Measurements from ENCODE around the gene TTN.

The TTN gene
- total RNA-seq, result 35.0 to 52.1 reads per million in 2 donors

DNA sequence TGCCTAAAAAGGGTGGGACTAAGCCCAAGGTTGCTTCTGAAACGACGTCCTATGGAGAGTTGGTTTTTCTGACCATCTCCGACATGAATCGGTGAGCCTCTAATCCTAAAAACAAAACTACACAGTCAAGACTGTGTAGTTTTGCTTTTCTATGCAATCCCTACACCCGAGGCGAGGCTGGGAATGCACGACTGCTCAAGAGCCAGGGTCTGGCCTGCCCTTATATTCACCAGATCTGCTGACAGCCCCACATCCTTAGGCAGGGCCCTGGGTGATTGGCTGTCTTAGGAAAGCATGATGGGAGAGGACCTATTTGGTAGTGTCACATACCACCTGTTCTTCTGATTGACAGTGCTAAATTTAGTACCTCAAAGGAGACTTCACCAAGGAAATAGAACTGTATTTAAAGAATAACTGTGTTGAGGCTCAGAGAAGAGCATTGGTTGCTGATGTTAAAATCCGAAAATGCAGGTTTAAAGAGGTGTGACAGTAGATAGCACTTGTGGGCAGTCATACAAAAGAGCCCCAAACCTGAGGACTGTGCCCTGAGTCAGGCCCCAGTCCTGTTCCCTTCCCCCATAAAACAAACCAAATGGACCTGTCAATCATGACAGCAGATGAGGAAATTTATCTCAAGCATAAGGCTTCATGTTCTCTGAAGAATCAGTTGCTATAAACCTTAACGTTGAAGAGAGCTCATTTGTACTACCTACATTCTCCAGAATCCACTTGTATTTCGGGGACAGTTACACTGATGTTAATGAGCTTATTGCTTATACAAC is at the start of gene TTN:
Gene TTN, minus strand, starts transcription at position 197 of the 782 bp plus-strand sequence. CDS start 2,781 bp downstream, outside the sequence.
- DNase-seq, result no peak

DNA sequence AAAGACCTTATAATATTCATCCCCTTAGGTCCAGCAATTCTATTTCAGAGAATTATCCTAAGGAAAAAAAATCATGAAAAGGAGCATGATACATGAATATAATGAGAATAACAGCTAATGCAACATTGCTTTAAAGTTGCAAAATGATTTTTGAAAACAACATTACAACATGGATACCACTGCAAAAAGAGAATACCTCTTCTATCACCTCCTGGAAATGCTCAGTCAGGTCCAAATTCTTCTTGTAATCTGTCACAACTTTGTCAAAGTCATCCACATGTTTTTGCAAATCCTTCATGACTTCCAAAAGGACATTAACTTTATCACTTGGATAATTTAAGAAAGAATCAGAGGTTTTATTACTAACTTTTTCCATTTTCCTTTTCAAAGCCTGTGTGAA is 47.9 kb upstream of the TTN start:
- no peak for DNase-seq

DNA sequence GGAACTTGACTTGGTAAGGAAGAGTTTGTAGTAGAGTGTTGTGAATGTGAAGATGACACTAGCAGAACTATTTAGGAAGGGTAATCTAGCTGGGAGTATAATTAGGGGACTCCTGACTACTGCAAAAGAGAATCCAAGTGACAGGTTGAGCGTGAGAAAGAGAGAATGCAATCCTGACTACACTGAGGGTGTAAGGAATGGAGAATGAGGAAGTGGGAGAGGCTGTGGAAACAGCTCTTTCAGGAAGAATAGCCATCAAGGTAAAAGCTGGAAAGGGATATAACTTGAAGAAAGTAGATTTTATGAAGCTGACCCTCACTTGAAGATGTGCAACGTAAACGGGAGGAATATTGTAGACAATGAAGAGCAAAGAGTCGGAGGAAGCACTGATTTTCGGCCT is 41.1 kb upstream of the TTN start:
- DNase-seq, result no peak

GRCh38 chr2:178846458-178846802 is 39.2 kb upstream of the TTN start:
- DNase-seq, result no peak

GRCh38 chr2:178845566-178846457 is 38.6 kb upstream of the TTN start:
- DNase-seq, result no peak

- no peak for DNase-seq
Measured at GRCh38 chr2:178844701-178845100, 37.5 kb upstream of the TTN start.

- DNase-seq, result no peak
Measured at GRCh38 chr2:178844269-178844668, 37.0 kb upstream of the TTN start.

DNA sequence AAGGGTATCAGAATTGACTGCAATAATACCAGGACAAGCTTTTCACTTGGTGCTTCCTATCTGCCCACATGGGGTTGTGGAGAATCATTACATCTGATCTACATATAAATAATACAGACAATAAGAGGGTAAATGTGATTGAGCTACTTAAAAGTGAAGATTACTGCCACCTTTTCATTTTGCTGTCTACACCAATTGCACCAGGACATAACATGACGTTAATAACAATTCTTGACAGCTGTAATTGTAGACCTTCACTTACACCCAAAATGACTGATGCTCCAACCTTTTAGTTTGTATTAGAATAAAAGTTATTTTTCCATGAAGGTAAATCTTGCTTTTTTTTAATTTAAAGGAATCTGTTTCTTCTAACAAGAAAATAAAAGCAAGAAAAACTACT is 36.5 kb upstream of the TTN start:
- DNase-seq, result no peak

DNA sequence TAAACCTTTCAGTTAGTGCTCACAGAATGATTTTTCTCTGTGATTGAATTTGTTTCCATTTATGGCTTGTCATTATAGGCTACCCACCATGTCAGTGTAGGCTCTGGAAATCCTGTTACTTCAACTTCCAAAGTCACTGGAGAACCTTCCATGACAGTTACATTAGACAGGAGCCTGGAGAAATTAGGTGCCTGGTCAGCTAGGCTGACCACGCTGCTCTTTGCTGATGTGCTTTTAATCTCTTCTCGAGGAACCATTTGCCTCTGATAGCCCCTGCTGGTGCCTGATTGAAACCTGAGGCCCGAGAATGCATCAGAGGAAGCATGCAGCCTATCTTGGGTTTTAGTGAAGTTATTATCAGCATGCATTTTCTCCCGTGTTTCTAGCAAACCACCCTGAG is 29.6 kb upstream of the TTN start:
- no peak for DNase-seq

- DNase-seq, result no peak
Measured at GRCh38 chr2:178834086-178834485, 26.9 kb upstream of the TTN start.

GRCh38 chr2:178833382-178833781 is 26.2 kb upstream of the TTN start:
- DNase-seq, result no peak

DNA sequence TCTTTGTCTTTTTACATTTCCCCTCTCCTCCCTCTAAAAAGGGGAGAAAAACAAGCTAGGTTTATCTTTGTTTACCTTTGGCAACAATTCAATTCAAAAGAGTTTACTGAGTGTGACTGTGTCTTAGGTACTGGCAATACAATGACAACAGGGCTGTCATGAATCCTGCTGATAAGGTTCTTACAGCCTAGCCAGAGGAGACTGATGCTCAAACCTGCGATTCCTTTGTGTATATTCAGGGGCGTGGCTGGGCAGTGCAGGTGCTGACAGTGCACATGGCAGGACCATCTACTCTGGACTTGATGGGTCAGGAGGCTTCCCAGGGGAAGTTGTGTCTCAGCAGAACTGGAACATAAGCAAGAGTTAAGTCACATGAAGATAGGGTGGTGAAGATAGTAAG is 23.2 kb upstream of the TTN start:
- no peak for DNase-seq

GRCh38 chr2:178829981-178830380 is 22.8 kb upstream of the TTN start:
- no peak for DNase-seq

DNA sequence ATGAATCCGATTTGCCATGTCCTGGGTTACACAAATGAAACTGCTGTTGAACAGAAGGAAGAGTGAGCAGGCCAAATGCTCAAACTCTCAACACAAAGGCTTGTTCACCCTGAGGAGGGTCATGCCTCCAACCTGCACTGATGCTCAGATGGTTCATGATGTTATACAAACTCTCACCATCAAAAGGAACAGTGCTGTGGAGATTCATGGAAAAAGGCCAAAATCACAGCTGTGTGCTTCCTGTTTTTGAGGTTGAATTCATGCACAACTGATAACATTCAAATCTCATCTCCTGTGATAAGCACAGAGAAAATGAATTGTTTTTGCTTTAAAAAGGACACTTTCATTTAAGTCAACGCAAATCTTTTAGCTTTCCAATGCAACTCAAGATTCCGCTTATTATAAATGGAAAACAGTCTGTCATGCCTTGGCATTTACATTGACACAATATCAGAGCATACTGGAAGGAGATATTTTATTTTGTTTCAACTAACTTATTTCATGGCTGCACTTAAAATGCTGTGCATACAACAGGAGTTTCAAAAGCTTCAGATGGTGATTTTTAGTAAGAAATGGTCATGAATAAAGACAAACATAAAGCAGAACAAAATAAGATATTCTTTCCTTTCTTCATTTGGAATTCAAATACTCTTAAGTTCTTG is 22.2 kb upstream of the TTN start:
- DNase-seq, result no peak

- no peak for DNase-seq
Measured at GRCh38 chr2:178828486-178828881, 21.3 kb upstream of the TTN start.

- no peak for DNase-seq
Measured at GRCh38 chr2:178827739-178828485, 20.7 kb upstream of the TTN start.

GRCh38 chr2:178827111-178827510 is 19.9 kb upstream of the TTN start:
- no peak for DNase-seq

GRCh38 chr2:178825183-178825582 is 18.0 kb upstream of the TTN start:
- no peak for DNase-seq

DNA sequence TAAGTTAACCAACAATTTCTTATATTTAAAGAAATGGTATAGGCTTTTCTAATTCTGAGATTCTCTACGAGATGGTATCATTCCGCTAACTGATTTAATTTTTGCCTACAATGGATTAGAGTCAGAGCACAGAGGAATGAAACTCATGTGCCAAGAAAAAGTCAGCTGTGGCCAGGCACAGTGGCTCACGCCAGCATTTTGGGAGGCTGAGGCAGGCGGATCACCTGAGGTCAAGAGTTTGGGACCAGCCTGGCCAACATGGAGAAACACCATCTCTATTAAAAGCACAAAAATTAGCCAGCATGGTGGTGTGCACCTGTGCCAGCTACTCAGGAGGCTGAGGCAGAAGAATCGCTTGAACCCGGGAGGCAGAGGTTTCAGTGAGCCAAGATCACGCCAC is 17.0 kb upstream of the TTN start:
- DNase-seq, result no peak

DNA sequence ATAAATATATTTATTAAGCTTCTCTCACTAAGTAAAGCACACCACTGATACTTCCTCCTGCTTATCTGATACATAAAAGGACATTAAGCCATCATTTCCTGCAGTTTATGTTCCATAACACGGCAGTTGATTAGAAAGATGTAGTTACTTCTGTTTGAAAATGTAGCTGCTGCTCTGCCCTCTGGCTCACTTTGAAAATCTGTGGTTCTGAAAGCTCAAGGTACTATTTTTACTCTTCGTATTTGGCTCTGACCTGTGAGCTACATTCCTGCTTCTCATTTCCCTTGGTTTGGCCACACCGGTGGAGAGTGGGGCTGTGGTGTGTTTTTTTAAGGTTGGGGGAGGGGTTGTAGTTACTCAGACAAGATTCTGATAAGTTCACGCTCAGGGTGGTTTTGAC is 12.8 kb upstream of the TTN start:
- no peak for DNase-seq

DNA sequence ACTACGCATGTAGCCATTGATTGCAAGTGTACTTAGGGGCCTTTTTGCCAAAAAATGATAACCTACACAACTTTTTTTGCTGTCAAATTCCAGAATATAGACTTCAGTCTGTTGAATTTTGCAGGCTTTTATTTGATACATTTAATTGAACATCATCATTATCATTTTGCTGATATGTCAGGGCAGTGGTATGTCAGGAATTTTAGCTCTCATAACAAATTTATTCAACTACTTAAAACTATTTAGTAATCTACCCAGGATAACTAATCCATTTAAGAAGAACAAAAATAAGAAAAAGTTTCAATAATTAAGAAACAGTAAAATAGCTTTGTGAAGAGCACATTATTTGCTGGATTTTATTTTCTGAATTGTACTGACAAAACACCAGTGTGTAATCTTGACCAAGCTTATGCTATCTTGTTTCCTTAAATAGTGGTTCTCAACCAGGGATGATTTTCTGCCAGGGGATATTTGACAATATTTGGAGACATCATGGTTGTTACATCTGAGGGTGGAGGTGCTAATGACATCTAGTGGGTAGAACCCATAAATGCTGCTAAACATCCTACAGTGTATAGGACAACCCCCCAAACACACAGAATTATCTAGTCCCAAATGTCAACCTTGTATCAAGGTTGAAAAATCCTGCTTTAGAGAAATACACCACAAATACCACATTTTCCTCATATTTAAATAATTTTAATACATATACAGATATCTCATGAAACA is 12.1 kb upstream of the TTN start:
- DNase-seq, result no peak

DNA sequence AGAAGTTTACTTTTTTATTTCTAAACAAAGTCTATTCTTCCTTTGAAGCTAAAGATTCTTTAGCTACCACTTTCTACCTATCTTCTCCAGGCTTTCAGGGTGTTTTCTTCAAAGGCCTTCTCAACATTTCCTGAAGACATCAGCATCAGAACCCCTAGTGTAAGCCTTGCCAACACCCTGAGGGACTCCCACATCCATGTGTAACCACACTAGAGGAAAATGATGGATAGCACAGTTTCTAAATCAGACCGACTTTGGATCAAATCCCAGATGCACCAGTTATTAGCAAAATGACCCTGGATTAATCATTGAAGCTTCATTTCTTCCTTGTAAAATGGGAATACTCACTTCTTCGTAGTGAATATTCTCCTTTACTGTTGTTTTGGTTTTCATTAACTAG is 4.7 kb upstream of the TTN start:
- DNase-seq, result no peak
